Ectodermal cell (in vitro differentiated cells): ENCODE results near the gene DIP2C.
"Not testable (repeated sequence)": the region's sequence is repeated elsewhere in the genome, so short reads cannot be mapped to it uniquely, and the experiment has no call there.

ENCODE experiments used
- H3K27ac ChIP-seq: 2 replicates; pipeline ENCODE4 v1.7.0; 2013; ENCODE audit warnings: mild to moderate bottlenecking, low read depth, low read length; ENCODE audit not compliant: insufficient read depth, poor library complexity, severe bottlenecking
- H3K27me3 ChIP-seq: 2 replicates; pipeline ENCODE4 v1.7.0; 2013; ENCODE audit warnings: mild to moderate bottlenecking, low read length; ENCODE audit not compliant: insufficient read depth, control insufficient read depth, poor library complexity, severe bottlenecking
- H3K36me3 ChIP-seq: one replicate; pipeline ENCODE4 v1.7.0; 2013; ENCODE audit warnings: low read length; ENCODE audit not compliant: control insufficient read depth, insufficient read depth
- H3K4me1 ChIP-seq: one replicate; pipeline ENCODE4 v1.7.0; 2013; ENCODE audit warnings: low read length; ENCODE audit not compliant: control insufficient read depth, insufficient read depth
- H3K4me3 ChIP-seq: 2 replicates; pipeline ENCODE4 v1.7.0; 2013; ENCODE audit warnings: low read depth, low read length, control low read depth; ENCODE audit not compliant: insufficient read depth
- H3K9me3 ChIP-seq: 2 replicates; pipeline ENCODE4 v1.7.0; 2013; ENCODE audit warnings: mild to moderate bottlenecking, low read length, moderate library complexity; ENCODE audit not compliant: control insufficient read depth
- WGBS, 2 experiments: methylation state at CpG; one replicate each; pipeline ENCODE4 v1.1.7; 2013; ENCODE audit warnings: missing lambda C conversion rate in 2 of 2; 5-methylcytosine and 5-hydroxymethylcytosine counted together

DIP2C gene

GRCh38 chr10:440127-440526, 249.3 kb downstream of the DIP2C start:
- Histone ChIP-seq H3K27me3 (no peaks in the 10 kb centered on the region), H3K36me3 (no peaks in the 10 kb centered on the region), H3K9me3 (no peaks in the 10 kb centered on the region), H3K27ac (no peak overlapping the region), H3K4me3 (no peak overlapping the region), H3K4me1 (no peaks in the 10 kb centered on the region)
- 91 to 93% methylated on average over 3 of the region's 3 CpGs for WGBS, 2 experiments

DNA sequence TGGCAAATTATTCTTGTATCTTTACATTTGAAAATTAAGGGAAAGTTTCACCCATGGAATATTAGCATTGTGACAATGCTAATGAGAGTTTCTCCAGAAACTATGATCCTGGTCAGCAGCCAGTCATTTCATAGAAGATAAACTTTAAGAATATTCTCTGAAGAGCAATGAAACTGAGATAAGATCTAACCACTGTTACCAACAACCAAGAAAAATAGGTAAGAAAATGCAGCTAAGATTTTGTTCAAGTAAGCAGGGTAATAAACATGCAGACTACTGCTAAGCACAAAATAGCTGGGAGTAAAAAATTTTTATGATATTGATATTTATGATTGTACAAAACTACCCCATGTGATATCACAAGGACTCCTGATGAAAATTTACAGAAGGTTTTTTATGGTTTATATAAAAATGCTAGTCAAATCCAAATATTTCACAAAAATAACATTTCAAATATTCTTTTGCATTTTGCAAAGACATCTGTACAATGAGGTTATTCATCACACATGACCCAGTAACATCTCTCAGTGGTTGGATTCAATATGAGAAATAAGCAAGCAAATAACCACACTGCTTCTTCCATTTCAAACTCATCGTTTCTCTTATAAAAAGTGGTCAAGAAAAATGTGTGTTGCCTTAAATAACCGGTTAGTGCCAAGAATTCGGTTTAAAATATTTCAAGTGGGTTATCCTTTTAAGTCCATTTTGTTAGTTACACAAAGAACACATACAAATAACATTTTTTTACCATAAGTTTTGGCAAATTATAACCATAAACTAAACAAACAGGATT, 251.6 kb downstream of the DIP2C start:
- H3K36me3 ChIP-seq, result no peaks in the 10 kb centered on the region
- no peaks in the 10 kb centered on the region for H3K9me3 ChIP-seq
- no peaks in the 10 kb centered on the region for H3K4me1 ChIP-seq
- no peak overlapping the region for H3K27ac ChIP-seq
- 94 to 100% methylated on average over 3 of the region's 3 CpGs for WGBS, 2 experiments
- no peaks in the 10 kb centered on the region for H3K27me3 ChIP-seq
- no peak overlapping the region for H3K4me3 ChIP-seq

- 93 to 94% methylated on average over 17 of the region's 17 CpGs for WGBS, 2 experiments
- no peaks in the 10 kb centered on the region for H3K27me3 ChIP-seq
- H3K4me3 ChIP-seq, result no peak overlapping the region
- no peaks in the 10 kb centered on the region for H3K4me1 ChIP-seq
- no peaks in the 10 kb centered on the region for H3K36me3 ChIP-seq
- no peak overlapping the region for H3K27ac ChIP-seq
- H3K9me3 ChIP-seq, result no peaks in the 10 kb centered on the region
Observed at GRCh38 chr10:436911-437665, 252.4 kb downstream of the DIP2C start.

GRCh38 chr10:436013-436697, 253.3 kb downstream of the DIP2C start:
- H3K4me1 ChIP-seq, result no peaks in the 10 kb centered on the region
- H3K27me3 ChIP-seq, result no peaks in the 10 kb centered on the region
- no peak overlapping the region for H3K4me3 ChIP-seq
- no peak overlapping the region for H3K27ac ChIP-seq
- H3K9me3 ChIP-seq, result no peaks in the 10 kb centered on the region
- no peaks in the 10 kb centered on the region for H3K36me3 ChIP-seq
- 95 to 97% methylated on average over 19 of the region's 19 CpGs for WGBS, 2 experiments

- Histone ChIP-seq H3K4me3 (no peak overlapping the region), H3K27ac (no peak overlapping the region), H3K36me3 (no peaks in the 10 kb centered on the region), H3K4me1 (no peaks in the 10 kb centered on the region), H3K9me3 (no peaks in the 10 kb centered on the region), H3K27me3 (no peaks in the 10 kb centered on the region)
- WGBS, 2 experiments, result 84 to 90% methylated on average over 3 of the region's 3 CpGs
Observed at GRCh38 chr10:435397-435796, 254.1 kb downstream of the DIP2C start.

DNA sequence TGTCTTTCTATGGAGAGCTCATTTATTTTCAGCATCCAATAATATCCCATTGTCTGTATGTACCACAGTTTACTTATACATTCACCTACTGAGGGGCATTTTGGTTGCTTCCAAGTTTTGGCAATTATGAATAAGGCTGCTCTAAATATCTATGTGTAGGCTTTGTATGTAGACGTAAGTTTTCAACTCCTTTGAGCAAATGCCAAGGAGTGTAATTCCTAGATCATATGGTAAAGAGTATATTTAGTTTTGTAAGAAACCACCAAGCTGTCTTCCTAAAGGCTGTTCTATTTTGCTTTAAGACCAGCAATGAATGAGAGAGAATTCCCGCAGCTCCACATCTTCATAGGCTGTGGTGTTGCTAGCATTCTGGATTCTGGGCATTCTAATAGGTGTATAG, 259.8 kb downstream of the DIP2C start:
- Histone ChIP-seq H3K4me3 (no peak overlapping the region), H3K27me3 (no peaks in the 10 kb centered on the region)
- WGBS, 2 experiments, result 97 to 98% methylated on average over 2 of the region's 2 CpGs

GRCh38 chr10:427761-428519, 261.5 kb downstream of the DIP2C start:
- no peak overlapping the region for H3K27ac ChIP-seq
- no peaks in the 10 kb centered on the region for H3K9me3 ChIP-seq
- no peaks in the 10 kb centered on the region for H3K36me3 ChIP-seq
- H3K4me1 ChIP-seq, result no peaks in the 10 kb centered on the region
- WGBS, 2 experiments, result 90 to 95% methylated on average over 4 to 8 of the region's 9 CpGs
- no peak overlapping the region for H3K4me3 ChIP-seq
- H3K27me3 ChIP-seq, result no peaks in the 10 kb centered on the region

More for the DNA sequence above, 259.8 kb downstream of the DIP2C start:
- Histone ChIP-seq H3K4me1 (no peaks in the 10 kb centered on the region), H3K36me3 (no peaks in the 10 kb centered on the region), H3K9me3 (no peaks in the 10 kb centered on the region), H3K27ac (no peak overlapping the region)

DNA sequence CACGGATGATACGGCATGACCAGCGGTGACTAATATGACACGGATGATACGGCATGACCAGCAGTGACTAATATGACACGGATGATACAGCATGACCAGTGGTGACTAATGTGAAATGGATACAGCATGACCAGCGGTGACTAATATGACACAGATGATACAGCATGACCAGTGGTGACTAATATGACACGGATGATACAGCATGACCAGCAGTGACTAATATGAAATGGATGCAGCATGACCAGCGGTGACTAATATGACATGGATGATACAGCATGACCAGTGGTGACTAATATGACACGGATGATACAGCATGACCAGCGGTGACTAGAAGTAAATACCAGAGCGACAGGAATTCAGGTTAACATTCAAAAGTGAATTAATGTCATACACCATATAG, 264.1 kb downstream of the DIP2C start:
- H3K4me1 ChIP-seq, H3K4me3 ChIP-seq, H3K9me3 ChIP-seq, H3K27me3 ChIP-seq, H3K36me3 ChIP-seq, H3K27ac ChIP-seq: not testable (repeated sequence)
- WGBS, 2 experiments, result 95 to 96% methylated on average over 12 of the region's 12 CpGs

GRCh38 chr10:424724-425123, 264.7 kb downstream of the DIP2C start:
- WGBS, 2 experiments, result 96 to 97% methylated on average over 7 of the region's 11 CpGs
- H3K4me3 ChIP-seq, result not testable (repeated sequence)

More at GRCh38 chr10:424724-425123, 264.7 kb downstream of the DIP2C start:
- not testable (repeated sequence) for H3K9me3 ChIP-seq, H3K27ac ChIP-seq, H3K4me1 ChIP-seq, H3K36me3 ChIP-seq, H3K27me3 ChIP-seq
